NCI-H345 treated with DMSO at 0.1 percent for 48 hours (cell line): ENCODE measurements around the gene MPIG6B.
A peak's percentile ranks its signal among the peaks of the same experiment; 100 is the strongest.

ENCODE experiments used
- DNase-seq: peaks from one replicate; lab custom pipeline; 2025; ENCODE audit not compliant: unreplicated experiment; lab: John Stamatoyannopoulos, UW

Gene MPIG6B

DNA sequence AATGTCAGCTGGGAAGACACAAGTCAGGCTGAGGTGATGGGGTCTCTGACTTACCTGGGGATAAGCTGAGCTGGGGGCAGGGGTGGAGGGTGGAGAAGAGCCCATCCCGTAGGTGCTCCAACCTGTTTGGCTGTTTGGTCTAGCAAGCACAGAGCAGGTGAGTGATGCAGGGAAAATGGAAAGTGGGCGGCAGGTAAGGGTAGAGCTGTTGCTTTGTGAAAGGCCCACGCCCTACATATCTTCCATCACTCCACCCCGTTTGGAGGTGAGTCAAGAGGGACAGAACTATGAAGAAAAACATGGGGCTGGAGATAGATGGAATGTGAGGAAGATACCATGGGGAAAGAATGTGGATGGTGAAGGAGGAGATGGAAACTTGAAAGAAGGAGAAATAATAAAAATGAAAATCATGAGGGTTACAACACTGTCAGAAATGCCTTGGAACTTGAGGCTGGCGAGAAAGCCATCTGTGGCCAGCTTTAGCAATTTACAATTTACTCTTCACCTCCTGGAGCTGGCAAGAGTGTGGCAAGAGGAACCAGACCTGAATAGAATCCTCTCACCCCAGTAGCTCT lies 2.9 kb upstream of the MPIG6B start:
- DNase-seq, result no peak

DNA sequence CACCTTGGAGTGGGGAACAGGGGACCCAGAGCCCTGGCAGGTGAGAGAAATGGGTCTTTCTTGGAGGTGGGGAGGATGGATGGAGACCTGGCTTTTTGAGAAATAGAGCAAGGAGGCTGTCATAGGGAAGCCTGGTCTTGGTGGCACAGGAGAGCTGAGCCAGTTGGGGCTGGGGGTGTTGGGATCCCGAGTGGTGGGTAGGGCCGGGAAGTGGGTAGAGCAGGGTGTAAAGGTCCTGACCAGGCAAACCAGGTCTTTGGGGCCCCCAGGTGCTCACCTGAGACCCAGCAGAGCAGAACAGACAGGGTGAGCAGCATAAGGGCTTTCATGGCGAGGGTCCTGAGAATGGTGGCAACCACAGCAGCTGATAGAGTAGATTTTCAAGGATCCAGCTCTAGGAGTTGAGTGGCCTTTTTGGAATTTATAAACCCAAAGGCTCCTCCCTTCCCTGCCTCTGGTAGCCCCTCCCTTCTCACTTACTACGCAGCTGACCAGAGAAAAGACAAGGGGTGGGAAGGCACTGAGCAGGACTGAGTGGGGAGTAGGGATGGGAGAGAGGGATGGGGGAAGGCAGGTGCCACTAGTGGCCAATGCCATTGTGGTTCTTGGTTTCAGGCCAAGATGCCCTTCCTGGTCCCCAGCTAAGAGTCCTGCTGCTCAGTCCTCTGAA lies 1.7 kb upstream of the MPIG6B start, which contains the start of gene LY6G6C:
Gene LY6G6C, minus strand, starts transcription at position 396 of the 670 bp plus-strand sequence. Its CDS starts 67 bp downstream, at position 329.
- no peak for DNase-seq

GRCh38 chr6:31722173-31722572 lies 1.0 kb upstream of the MPIG6B start:
- DNase-seq, result no peak

DNA sequence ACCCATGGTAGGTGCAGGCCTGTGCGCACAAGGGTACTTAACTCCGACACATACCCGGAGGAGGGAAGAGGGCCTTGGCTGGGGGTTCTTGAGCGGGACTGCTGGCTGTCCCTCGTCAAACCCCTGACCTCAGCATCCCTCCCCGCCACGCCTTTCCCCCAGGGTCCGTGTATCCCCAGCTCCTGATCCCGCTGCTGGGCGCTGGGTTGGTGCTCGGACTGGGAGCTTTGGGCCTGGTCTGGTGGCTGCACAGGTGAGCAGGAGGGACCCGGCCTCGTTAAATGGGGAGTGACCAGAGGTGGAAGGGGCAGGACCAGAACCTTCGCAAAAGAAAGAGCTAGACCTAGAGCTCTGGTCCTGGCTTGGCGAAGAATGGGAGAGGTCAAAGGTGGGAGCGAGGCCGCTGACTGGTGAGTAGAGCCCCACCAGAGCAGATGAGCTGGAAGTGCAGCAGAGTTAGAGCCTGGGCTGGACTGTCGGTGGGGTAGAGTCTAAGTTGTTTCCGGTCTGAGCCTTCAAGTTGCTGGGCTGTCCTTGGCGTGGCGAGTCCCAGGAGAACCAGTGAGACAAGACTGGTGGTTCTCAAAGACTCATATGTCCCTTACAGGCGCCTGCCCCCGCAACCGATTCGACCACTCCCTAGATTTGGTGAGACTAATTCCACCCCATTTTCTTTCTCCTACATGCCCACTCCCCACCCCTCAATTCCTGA lies 963 bp downstream of the MPIG6B start:
- no peak for DNase-seq

DNA sequence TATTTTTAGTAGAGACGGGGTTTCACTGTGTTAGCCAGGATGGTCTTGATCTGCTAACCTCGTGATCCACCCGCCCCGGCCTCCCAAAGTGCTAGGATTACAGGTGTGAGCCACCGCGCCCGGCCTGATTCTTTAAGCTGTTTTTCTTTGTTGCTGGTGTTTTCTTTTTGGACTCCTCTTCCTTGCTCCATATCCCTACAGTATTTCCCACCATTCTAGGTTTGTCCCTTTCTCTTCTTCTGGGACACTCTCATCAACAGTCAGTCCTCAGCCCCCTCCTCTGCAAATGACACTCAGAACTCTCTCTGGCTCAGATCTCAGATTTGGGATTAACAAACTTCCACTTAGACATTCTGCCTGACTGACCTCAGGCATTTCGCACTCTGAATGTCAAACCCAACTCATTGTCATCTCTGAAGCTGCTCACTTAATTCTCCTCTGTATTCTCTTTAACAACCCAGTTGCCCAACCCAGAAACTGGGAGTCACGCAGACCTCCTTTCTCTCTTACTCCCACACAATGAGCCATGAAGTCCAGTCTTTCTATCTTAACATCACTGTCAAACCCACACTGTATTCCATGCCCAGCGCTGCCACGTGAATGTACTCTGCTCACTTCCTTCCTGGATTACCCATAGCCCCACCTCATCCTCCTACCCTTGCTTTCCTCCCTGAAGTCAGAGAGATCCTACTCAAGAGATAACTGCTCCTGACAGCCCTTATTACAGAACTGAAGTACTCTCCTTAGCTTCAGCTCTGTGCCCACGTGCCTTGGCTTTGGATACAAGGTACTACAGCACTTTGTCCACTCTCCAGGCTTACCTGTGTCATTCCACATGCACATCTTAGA lies 2.6 kb downstream of the MPIG6B start:
- no peak for DNase-seq

DNA sequence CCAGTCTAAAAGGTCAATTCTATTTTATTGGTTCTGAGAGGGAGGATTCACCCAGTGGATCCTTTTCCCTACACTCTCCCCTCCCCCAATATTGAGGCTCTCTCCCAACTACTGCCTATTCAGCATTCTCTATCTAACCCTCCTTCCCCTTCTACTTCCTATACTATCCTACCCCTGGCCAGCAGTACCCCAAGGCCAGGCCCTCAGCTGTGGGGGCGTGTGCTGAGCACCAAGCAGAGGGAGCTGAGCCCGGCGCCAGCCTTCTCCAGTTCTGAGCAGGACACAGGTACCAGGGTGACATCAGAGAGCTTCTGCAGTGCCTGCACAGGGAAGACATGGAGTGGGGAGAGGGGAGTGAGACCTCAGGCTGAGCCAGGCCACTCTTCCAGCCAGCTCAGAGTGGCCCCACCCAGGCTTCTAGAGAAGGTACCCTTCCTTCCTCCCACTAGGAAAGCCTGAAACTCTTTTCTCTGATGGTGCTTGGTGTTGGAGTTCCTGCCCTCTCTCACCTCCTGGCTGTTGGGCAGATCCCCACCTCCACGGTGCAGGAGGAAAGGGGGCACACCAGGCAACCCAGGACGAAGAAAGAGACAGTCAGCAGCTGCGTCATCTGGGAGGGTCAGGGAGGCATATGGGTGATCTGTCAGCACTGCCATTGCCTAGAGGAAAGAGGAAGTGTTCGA lies 4.0 kb downstream of the MPIG6B start:
- no peak for DNase-seq

GRCh38 chr6:31727717-31728671 lies 4.8 kb downstream of the MPIG6B start:
- no peak for DNase-seq

- DNase-seq, result no peak
These were observed 5.8 kb downstream of the MPIG6B start, which contains the start of gene DDAH2 for GRCh38 chr6:31728767-31729514. TSS of gene DDAH2 (minus strand) at chr6:31729299. CDS start at chr6:31729161, 138 bp downstream.

DNA sequence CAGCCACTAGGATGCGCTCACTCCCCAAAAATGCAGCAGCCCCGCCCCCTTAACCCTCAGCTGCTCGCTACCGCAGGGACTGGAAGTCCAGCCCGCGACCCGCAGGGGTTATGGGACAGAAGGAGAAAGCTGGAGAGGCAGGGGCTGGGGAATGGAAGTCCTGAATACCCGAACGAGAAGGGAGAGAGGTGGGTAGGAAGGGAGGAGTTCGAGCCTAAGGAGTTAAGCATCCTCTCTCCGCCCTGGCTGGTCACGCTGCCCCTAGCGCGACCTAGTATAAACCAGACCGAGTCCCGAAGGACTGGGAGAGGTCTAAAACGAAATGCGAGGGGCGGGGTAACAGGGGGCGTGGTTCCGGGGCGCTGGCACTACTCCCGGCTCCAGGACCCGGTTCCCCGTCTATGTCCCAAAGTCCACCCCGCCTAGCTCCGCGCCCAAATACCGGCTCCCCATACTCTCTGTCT lies 6.4 kb downstream of the MPIG6B start:
- peak; percentile 68 for DNase-seq

GRCh38 chr6:31729979-31730630 lies 6.9 kb downstream of the MPIG6B start:
- DNase-seq, result peak; percentile 41

DNA sequence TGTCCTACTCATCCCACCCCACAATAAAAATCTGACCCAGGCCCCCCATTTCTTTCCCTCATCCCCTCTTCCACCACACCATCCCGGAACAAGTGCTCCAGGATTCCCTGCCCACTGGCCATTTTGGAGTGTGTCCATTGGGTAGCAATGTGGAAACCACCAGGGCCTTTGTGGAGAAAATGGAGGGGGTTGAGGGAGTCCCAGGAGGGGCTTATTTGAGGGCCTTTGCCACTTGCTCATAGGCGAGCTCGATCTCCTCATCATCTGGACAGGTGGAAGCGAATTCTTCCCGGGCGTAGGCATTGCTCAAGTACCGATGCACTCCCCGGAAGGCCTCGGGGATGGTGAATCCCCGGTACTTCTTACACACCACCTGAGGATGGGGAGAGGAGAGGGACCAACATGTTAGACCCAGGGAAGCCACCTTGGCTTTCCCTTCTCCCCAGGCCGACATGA lies 7.5 kb downstream of the MPIG6B start:
- no peak for DNase-seq

GRCh38 chr6:31732029-31732428 lies 8.9 kb downstream of the MPIG6B start:
- no peak for DNase-seq

- no peak for DNase-seq
These were observed 10.6 kb downstream of the MPIG6B start for GRCh38 chr6:31733734-31734133.

GRCh38 chr6:31734247-31734820 lies 11.2 kb downstream of the MPIG6B start:
- DNase-seq, result no peak

DNA sequence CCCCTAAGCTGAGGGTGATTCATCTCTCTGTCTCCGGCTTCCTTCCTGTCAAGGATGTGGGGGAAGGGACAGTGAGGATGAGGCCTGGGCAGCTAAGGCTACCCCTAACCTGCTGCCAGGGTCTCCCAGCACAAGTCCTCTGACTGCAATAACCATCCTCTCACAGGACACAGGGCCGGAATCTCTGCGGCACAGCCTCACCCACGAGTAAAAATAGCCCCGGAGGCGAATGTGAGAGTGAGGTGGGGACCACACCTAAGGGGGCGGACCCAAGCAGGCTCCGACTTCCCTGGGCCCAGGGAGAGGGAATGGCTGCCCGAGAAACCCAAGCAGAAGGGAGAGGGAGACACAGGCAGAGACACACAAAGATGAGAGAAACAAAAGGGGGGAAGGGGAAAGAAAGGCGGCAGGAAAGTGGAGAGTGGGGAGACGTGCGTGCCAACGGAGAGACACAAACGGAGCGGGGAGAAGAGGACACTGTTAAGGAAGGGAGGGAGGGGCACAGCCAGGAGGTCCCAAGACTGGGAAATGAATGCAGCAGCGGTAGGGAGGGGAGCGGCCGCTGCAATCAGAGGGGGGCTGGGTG lies 11.7 kb downstream of the MPIG6B start:
- DNase-seq, result no peak

GRCh38 chr6:31736021-31736767 lies 13.0 kb downstream of the MPIG6B start, which contains the start of gene CLIC1:
TSS of gene CLIC1 (minus strand) at chr6:31736530. CDS start at chr6:31736300, 230 bp downstream.
- peak; percentile 59 for DNase-seq
